ENCODE measurements around the gene AKAP5. TPM values are rescaled to one million over a fixed set of nuclear protein-coding genes. Genes with fewer than 3 reads are reported as not detected.

Gene AKAP5
- total RNA-seq, 1 donor from 2014 or later, result 0.45 TPM

GRCh38 chr14:64522591-64523355 lies 57.5 kb downstream of the AKAP5 start:
- ATAC-seq, result no peak

More at GRCh38 chr14:64522591-64523355, 57.5 kb downstream of the AKAP5 start:
- DNase-seq (ENCODE audit: low spot score), result no peak

Other genes starting within 250 kb of the AKAP5 start
- 0.08 TPM for gene ESR2, start 171.1 kb upstream of the AKAP5 start, total RNA-seq
- gene MTHFD1, start 77.1 kb upstream of the AKAP5 start, total RNA-seq, result 238 TPM
- 5.7 TPM for gene ZBTB25, start 38.3 kb downstream of the AKAP5 start, total RNA-seq
- gene ZBTB1, start 39.3 kb downstream of the AKAP5 start, total RNA-seq, result 12.1 TPM
- 1.3 TPM for gene HSPA2, start 75.2 kb downstream of the AKAP5 start, total RNA-seq
- 0.18 TPM for gene PPP1R36, start 84.5 kb downstream of the AKAP5 start, total RNA-seq
- gene PLEKHG3, start 238.9 kb downstream of the AKAP5 start, total RNA-seq, result 32.8 TPM